ENCODE data around the gene ATF4.

DNA sequence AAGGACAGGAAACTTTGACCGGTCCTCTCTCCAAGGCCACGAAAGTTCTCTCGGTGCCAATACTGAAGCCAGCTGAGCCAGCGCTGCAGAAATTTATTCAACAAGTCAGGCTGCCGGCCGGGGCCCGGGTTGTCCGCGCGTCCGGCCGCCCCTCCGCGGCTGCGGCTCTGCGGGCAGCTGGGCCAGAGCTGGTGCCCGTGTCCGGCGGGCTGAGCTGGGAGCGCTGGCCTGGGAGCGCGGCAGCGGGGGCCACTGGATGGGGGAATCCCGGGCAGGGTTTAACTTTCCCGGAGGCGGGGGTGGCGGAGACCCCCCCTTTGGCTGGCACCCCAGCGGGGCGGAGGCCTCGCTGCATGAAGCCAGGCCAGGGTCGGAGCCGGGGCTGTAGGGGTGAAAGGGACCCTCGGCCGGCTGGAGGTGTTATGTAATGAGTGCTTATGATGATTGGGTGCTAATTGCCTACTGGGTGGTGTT lies 37.9 kb downstream of the ATF4 start:
- TF ChIP-seq, protein P1, sequence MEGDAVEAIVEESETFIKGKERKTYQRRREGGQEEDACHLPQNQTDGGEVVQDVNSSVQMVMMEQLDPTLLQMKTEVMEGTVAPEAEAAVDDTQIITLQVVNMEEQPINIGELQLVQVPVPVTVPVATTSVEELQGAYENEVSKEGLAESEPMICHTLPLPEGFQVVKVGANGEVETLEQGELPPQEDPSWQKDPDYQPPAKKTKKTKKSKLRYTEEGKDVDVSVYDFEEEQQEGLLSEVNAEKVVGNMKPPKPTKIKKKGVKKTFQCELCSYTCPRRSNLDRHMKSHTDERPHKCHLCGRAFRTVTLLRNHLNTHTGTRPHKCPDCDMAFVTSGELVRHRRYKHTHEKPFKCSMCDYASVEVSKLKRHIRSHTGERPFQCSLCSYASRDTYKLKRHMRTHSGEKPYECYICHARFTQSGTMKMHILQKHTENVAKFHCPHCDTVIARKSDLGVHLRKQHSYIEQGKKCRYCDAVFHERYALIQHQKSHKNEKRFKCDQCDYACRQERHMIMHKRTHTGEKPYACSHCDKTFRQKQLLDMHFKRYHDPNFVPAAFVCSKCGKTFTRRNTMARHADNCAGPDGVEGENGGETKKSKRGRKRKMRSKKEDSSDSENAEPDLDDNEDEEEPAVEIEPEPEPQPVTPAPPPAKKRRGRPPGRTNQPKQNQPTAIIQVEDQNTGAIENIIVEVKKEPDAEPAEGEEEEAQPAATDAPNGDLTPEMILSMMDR (conservative IDR thresholded peaks at IDR 0.05; ENCODE audit: low read length), result no peak
- TF ChIP-seq EZH2phosphoT487 (IDR thresholded peaks at IDR 0.05; ENCODE audit: borderline replicate concordance), result no peak

Data from Loucy (cell line).